Ascending aorta (tissue), 2 donors: ENCODE data around the gene DPYSL4. TPM values are rescaled to one million over a fixed set of nuclear protein-coding genes. Genes with fewer than 3 reads are reported as not detected.

Experiments
- DNase-seq, 2 donors: peaks; one replicate each; pipeline ENCODE4 v3.0.0-alpha.2; 2019; ENCODE audit warnings: low spot score in 2 of 2
- H3K27ac ChIP-seq, 2 donors: fragments of 200-600 bp; sonication (generic); one replicate each; pipeline ENCODE4 v1.5.1; 2016 to 2017; ENCODE audit warnings: mild to moderate bottlenecking in 1 of 2
- H3K27me3 ChIP-seq: fragments of 200-600 bp; sonication (generic); one replicate; pipeline ENCODE4 v1.5.1; 2017
- H3K36me3 ChIP-seq, 2 donors: fragments of 200-600 bp; sonication (generic); one replicate each; pipeline ENCODE4 v1.5.1; 2016
- H3K4me1 ChIP-seq, 2 donors: fragments of 200-600 bp; sonication (generic); one replicate each; pipeline ENCODE4 v1.5.1; 2016 to 2017; ENCODE audit warnings: mild to moderate bottlenecking in 1 of 2
- H3K4me3 ChIP-seq, 2 donors: fragments of 200-600 bp; sonication (generic); one replicate each; pipeline ENCODE4 v1.5.1; 2016 to 2017; ENCODE audit warnings: mild to moderate bottlenecking in 1 of 2
- H3K9me3 ChIP-seq, 2 donors: fragments of 200-600 bp; sonication (generic); one replicate each; pipeline ENCODE4 v1.5.1; 2016
- intact Hi-C: fragments of 100-400 bp; cut with DNase I; formaldehyde crosslinking; loops from one replicate; pipeline ENCODE4 v1.15.1; 2023
- total RNA-seq: library from RNA; depleted of rRNA; stranded (reverse); fragments of >200 nt; gene quantifications from one replicate; pipeline ENCODE4 v1.1.0, GENCODE V29; 2016
- TF ChIP-seq, protein P1 (sequence below), 3 experiments: fragments of 200-600 bp in 2 of 3; fragments of 450-650 bp in 1 of 3; sonication (generic) in 2 of 3; IDR thresholded peaks; one replicate each; pipeline ENCODE4 v1.5.1; 2016 to 2019; ENCODE audit warnings: antibody characterized with exemption in 3 of 3, mild to moderate bottlenecking in 1 of 3, moderate library complexity in 1 of 3

Gene DPYSL4
- total RNA-seq, 1 donor from 2014 or later = not detected

DNA sequence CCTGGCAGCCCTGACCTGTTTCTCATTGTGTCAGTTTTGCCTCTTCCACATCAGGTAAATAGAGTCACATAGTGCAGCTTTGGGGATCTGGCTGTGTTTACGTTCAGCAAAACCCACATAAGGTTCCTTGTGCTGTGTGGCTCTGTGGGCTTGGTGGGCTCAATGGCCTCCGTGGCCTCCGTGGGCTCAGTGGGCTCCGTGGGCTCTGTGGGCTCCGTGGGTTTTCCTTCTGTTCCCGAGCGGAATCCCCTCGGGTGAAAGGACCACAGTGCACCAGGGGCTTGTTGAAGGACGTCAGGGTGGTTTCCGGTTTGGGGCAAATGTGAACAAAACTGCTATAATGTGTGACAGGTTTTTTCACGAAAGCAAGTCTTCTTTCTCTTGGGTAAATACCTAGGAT, 12.5 kb upstream of the DPYSL4 start:
- Histone ChIP-seq H3K4me3 (no peak overlapping the region), H3K4me1 (no peaks in the 10 kb centered on the region), H3K27ac (no peak overlapping the region), H3K27me3 (no peaks in the 10 kb centered on the region), H3K36me3 (no peaks in the 10 kb centered on the region), H3K9me3 (no peaks in the 10 kb centered on the region)
- intact Hi-C loops = no loop called here
- TF ChIP-seq, protein P1, sequence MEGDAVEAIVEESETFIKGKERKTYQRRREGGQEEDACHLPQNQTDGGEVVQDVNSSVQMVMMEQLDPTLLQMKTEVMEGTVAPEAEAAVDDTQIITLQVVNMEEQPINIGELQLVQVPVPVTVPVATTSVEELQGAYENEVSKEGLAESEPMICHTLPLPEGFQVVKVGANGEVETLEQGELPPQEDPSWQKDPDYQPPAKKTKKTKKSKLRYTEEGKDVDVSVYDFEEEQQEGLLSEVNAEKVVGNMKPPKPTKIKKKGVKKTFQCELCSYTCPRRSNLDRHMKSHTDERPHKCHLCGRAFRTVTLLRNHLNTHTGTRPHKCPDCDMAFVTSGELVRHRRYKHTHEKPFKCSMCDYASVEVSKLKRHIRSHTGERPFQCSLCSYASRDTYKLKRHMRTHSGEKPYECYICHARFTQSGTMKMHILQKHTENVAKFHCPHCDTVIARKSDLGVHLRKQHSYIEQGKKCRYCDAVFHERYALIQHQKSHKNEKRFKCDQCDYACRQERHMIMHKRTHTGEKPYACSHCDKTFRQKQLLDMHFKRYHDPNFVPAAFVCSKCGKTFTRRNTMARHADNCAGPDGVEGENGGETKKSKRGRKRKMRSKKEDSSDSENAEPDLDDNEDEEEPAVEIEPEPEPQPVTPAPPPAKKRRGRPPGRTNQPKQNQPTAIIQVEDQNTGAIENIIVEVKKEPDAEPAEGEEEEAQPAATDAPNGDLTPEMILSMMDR (IDR thresholded peaks at IDR 0.05) = no peak
- no peak for DNase-seq

DNA sequence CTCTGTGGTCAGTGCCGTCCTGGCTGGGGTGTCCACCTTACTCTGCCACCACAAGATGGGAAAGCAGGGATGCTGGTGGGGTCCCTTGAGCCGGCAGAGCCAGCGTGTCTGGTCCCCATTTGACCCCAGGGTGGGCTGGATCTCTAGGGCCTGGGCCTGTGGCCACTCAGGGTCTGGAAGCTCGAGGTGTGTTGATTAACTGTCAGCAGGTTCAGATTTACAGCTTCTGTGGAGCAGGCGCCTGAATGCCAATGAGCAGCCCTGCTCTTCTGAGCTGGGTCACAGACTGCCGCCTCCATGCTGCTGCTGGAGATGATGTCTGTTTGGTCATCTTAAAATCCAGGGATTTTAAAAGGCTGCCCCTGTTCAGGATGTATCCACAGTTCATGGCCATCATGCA, 11.3 kb upstream of the DPYSL4 start:
- Histone ChIP-seq H3K27me3 (no peaks in the 10 kb centered on the region), H3K9me3 (no peaks in the 10 kb centered on the region), H3K4me1 (no peaks in the 10 kb centered on the region), H3K27ac (no peak overlapping the region), H3K4me3 (no peak overlapping the region), H3K36me3 (no peaks in the 10 kb centered on the region)
- intact Hi-C loops = no loop called here
- no peak for DNase-seq
- TF ChIP-seq, protein P1 (IDR thresholded peaks at IDR 0.05) = no peak

DNA sequence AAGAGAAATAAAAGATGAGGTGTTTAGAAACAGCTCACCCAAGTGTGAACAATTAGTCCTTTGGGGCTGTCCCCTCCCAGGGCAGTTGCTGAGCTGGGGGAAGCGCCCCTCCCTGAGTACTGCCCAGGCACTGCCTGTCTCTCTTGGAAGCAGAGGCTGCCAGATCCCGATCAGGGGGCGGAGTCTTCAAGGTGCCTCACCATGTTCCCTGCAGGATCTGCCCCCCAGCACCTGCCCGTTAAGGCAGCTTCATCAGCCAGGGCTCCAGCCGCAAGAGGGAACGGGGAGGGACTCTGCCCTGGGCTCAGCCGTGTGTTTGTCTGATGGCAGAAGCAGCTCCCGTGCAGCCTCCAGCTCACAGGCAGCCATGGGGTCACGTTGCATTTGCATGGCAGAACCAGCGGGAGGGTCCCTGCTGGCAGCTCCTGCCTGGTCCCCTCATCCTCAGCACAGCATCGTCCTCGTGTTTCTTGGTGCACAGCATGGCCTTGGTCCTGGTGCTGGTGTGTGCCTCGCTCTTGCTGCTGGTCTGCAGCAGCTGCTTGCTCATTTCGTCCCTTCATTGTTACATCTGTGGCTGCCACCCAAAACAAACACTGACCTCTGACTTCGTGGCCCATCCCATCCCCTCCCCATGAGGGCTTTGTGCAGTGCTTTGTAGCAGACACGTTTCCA, 10.7 kb upstream of the DPYSL4 start:
- no peak for DNase-seq
- no peaks in the 10 kb centered on the region for H3K4me1 ChIP-seq
- no peaks in the 10 kb centered on the region for H3K27me3 ChIP-seq
- TF ChIP-seq, protein P1 (IDR thresholded peaks at IDR 0.05) = no peak
- intact Hi-C loops = no loop called here
- H3K4me3 ChIP-seq = no peak overlapping the region
- H3K27ac ChIP-seq = no peak overlapping the region
- H3K36me3 ChIP-seq = no peaks in the 10 kb centered on the region
- no peaks in the 10 kb centered on the region for H3K9me3 ChIP-seq

DNA sequence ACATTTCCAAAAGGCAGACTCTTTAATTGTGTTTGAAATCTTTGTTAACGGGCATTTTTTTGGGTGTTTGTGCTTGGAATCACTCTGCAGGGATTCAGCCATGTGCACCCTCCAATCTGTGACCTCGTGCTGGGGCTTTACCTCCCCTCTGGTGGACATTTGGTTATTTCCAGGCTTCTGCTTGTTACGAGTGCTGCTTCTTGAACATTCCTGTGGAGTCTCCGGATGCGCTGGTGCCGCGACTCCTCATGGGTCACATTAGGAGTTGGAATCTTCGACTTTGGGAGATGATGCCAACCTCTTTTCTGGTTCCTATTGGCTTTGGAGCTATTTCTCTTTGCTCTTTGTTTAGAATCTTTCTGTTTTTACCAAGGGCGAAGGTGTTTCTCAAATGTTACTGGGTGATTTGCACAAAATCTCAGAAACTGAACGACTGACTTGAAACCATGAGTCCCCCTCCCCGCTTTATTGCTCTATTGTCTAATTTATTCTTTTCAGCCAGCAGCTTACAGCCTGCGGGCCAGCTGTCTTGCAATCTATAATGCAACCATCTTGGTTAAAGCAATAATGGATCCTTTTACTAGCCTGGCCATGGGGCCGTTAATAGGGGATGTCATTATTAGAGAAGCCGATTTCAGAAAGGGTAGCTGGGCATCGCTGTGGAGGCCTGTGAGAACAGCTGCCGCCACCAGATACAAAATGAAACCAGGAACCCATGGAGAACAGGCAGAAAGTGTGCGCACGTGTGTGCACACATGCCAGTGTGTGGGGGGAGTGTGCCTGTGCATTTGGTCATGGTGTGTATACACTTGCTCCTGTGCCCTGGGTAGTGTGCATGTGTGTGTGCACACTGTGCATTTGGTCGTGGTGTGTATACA, 9.9 kb upstream of the DPYSL4 start:
- H3K27ac ChIP-seq = no peak overlapping the region
- DNase-seq = no peak
- intact Hi-C loops = no loop called here

DNA sequence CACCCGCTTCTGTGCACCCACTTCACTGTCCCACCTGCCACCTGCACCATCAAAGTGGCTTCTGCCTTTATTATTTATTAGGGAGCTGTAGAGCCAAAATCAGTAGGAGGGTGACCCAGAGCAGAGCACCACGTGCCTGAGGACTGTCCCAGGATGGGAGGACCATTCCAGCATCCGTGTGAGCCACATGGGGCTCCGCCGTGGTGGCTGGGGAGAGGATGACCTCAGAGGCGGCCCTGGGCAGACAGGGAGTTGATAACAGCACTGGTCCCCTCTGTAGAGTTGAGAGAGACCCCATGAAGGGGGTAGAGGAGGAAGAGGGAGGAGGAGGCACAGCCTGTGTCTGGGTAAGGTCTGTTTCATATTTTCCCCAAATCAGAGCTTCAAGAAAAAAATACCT, 8.7 kb upstream of the DPYSL4 start:
- intact Hi-C loops = no loop called here
- Histone ChIP-seq H3K4me1 (no peaks in the 10 kb centered on the region), H3K9me3 (no peaks in the 10 kb centered on the region), H3K36me3 (no peaks in the 10 kb centered on the region), H3K27ac (no peak overlapping the region), H3K4me3 (no peak overlapping the region), H3K27me3 (no peaks in the 10 kb centered on the region)
- no peak for DNase-seq
- TF ChIP-seq, protein P1 (IDR thresholded peaks at IDR 0.05) = no peak

More for the DNA sequence above, 9.9 kb upstream of the DPYSL4 start:
- TF ChIP-seq, protein P1 (IDR thresholded peaks at IDR 0.05) = no peak
- Histone ChIP-seq H3K27me3 (no peaks in the 10 kb centered on the region), H3K4me3 (no peak overlapping the region), H3K36me3 (no peaks in the 10 kb centered on the region), H3K9me3 (no peaks in the 10 kb centered on the region), H3K4me1 (no peaks in the 10 kb centered on the region)
